GM06990 (cell line): ENCODE measurements around the gene CALHM1.

Source experiments
- DNase-seq: peaks from one replicate; pipeline ENCODE4 v3.0.0-alpha.2; 2011; ENCODE audit not compliant: insufficient read length; ENCODE audit errors: extremely low read depth
- H3K27me3 ChIP-seq: replicated peaks from 2 replicates; pipeline ENCODE4 v1.6.0; 2011; ENCODE audit warnings: low read length; ENCODE audit not compliant: control insufficient read depth, insufficient read depth
- H3K36me3 ChIP-seq: 2 replicates; pipeline ENCODE4 v1.5.1; 2011; ENCODE audit warnings: low read length; ENCODE audit not compliant: control insufficient read depth, insufficient read depth
- H3K4me3 ChIP-seq: replicated peaks from 2 replicates; pipeline ENCODE4 v1.5.1; 2011; ENCODE audit warnings: low read depth, mild to moderate bottlenecking, control low read depth, low read length
- CTCF ChIP-seq: IDR thresholded peaks from 2 replicates; pipeline ENCODE4 v1.5.1; 2011; ENCODE audit warnings: low read length, control low read depth, mild to moderate bottlenecking, inconsistent platforms; ENCODE audit not compliant: insufficient read depth, poor library complexity, severe bottlenecking

The CALHM1 gene

GRCh38 chr10:103479135-103479534, 20.4 kb upstream of the CALHM1 start, which contains the start of gene CALHM3:
Gene CALHM3 (minus strand): TSS chr10:103479240. CDS start chr10:103479032, 208 bp downstream.
- no peak for DNase-seq

DNA sequence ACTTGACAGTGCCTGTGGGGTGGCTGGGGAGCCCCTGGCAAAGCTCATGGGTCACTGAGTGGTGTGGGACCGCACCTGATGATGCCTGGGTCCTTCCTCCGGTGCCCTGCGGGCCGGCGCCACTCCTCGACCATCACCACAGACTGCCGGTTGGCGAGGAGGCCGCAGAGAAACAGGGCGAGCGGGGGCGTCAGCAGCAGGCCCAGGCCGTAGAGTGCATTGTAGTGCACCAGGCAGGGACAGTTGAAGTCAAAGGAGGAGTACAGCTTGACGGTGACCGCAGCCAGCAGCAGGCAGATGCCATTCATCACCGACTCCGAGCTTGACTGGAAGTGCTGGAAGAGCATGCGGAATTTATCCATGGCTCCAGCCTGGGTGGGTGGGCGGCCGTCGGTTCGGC, 20.0 kb upstream of the CALHM1 start:
- DNase-seq, result no peak
- no peak for TF ChIP-seq CTCF

More at GRCh38 chr10:103479135-103479534, 20.4 kb upstream of the CALHM1 start, which contains the start of gene CALHM3:
- TF ChIP-seq CTCF, result no peak
- no peaks in the 10 kb centered on the region for H3K36me3 ChIP-seq
- no peak within 1 kb of the TSS for H3K4me3 ChIP-seq
- no peaks in the 10 kb centered on the region for H3K27me3 ChIP-seq

DNA sequence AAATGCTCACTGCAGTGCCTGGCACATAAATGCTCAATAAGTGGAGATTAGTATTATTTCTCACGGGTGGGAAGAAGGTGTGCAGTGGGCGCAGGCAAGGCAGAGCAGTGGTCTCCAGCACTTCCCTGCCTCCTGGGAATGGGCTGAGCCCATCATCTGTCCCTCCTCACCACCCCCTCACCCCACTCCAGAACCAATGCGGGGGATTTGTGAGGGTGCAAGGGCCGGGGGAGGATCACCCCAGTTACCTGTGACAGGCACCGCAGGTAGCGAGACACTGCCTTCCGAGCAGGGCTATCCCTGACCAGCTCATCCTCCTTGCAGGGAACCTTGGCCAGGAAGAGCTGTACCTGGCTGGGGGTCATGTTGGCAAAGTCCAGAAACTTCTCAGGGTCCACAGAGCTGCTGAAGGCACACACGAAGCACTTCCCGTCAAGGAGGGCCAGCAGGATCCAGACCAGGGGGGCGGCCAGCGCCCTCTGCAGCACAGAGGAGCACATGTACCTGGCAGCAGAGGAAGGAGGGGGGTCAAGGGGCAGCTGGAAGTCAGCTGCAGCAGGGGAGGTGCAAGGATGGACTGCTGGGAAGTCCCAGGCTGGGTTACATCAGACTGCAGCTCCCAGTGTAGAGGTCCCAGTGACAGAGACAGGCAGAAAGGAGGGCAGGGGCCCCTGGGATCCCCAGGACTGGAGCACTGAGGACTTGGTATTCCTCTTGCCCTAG, 17.5 kb upstream of the CALHM1 start:
- peak; percentile 83 for TF ChIP-seq CTCF
- no peak for DNase-seq
- Histone ChIP-seq H3K27me3 (no peaks in the 10 kb centered on the region), H3K4me3 (no peak overlapping the region), H3K36me3 (no peaks in the 10 kb centered on the region)

More for the DNA sequence above, 20.0 kb upstream of the CALHM1 start:
- no peaks in the 10 kb centered on the region for H3K36me3 ChIP-seq
- no peaks in the 10 kb centered on the region for H3K27me3 ChIP-seq
- H3K4me3 ChIP-seq, result no peak overlapping the region

GRCh38 chr10:103475437-103475836, 16.7 kb upstream of the CALHM1 start:
- Histone ChIP-seq H3K27me3 (no peaks in the 10 kb centered on the region), H3K4me3 (no peak overlapping the region), H3K36me3 (no peaks in the 10 kb centered on the region)
- TF ChIP-seq CTCF, result no peak
- no peak for DNase-seq

GRCh38 chr10:103474077-103474476, 15.4 kb upstream of the CALHM1 start:
- no peak for TF ChIP-seq CTCF
- Histone ChIP-seq H3K36me3 (no peaks in the 10 kb centered on the region), H3K4me3 (no peak overlapping the region), H3K27me3 (no peaks in the 10 kb centered on the region)
- no peak for DNase-seq
